Astrocyte of the cerebellum (primary cell): ENCODE results near the gene DMRT3.

Experiments used
- DNase-seq: peaks from one replicate; pipeline ENCODE4 v3.0.0-alpha.2; 2011; ENCODE audit warnings: low read depth
- H3K4me3 ChIP-seq: 2 replicates; pipeline ENCODE4 v1.5.1; 2011; ENCODE audit warnings: mild to moderate bottlenecking, low read depth, low read length, moderate library complexity
- in situ Hi-C: cut with HindIII; loops from 2 replicates; pipeline ENCODE4 v1.10.0; 2017; ENCODE audit warnings: low sequenced_read_pairs
- TF ChIP-seq, protein P1 (sequence below): IDR thresholded peaks from 2 replicates; pipeline ENCODE4 v1.5.1; 2012; ENCODE audit warnings: low read length, low read depth, moderate library complexity, mild to moderate bottlenecking; ENCODE audit errors: missing control alignments

Gene DMRT3

DNA sequence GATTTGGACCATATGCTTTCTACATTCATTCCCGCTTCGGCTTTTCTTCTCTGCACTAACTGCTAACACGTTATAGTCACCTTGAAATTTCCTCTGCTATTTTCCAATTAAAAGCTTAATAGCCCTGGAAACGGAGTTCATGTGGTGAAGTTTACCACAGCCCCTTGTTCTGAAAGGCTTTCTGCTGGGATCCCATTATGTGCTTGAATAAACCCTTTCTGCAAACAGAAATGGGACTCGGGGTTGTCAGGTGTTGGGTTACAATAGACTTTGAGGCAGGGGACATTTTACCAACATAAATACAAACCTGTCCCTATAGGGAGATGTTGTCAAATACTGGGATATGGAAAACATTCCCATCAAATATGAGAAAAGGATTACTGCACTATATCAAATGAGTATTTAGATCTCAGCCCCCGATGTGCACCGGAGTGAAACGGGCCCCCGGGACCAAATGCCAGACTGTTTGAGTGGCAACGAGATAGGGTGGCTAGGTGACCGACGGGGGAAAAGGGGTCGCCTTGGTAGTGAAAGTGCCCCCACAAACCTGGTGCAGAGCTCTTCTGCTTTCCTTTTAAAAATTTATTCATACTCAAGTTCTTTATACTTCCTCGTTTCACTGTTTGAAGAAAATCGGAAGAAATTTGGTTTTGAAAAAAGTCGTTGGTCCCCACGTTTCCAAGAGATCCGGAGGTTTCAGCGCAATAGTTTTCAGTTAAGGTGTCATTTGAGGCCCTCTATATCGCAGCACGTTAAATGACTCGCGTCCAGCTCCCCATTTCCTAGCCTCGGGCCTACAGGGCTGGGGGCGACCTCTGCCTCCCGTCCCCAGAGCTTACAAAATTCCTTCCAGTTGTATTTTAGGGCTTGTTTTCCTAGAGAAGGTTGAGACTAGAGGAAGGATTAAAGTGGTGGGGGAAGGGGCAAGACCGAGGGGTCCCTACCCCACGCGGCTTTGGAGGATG is 2.1 kb upstream of the DMRT3 start:
- no peak overlapping the region for H3K4me3 ChIP-seq
- in situ Hi-C loops = no loop called here
- TF ChIP-seq, protein P1, sequence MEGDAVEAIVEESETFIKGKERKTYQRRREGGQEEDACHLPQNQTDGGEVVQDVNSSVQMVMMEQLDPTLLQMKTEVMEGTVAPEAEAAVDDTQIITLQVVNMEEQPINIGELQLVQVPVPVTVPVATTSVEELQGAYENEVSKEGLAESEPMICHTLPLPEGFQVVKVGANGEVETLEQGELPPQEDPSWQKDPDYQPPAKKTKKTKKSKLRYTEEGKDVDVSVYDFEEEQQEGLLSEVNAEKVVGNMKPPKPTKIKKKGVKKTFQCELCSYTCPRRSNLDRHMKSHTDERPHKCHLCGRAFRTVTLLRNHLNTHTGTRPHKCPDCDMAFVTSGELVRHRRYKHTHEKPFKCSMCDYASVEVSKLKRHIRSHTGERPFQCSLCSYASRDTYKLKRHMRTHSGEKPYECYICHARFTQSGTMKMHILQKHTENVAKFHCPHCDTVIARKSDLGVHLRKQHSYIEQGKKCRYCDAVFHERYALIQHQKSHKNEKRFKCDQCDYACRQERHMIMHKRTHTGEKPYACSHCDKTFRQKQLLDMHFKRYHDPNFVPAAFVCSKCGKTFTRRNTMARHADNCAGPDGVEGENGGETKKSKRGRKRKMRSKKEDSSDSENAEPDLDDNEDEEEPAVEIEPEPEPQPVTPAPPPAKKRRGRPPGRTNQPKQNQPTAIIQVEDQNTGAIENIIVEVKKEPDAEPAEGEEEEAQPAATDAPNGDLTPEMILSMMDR = no peak
- no peak for DNase-seq

DNA sequence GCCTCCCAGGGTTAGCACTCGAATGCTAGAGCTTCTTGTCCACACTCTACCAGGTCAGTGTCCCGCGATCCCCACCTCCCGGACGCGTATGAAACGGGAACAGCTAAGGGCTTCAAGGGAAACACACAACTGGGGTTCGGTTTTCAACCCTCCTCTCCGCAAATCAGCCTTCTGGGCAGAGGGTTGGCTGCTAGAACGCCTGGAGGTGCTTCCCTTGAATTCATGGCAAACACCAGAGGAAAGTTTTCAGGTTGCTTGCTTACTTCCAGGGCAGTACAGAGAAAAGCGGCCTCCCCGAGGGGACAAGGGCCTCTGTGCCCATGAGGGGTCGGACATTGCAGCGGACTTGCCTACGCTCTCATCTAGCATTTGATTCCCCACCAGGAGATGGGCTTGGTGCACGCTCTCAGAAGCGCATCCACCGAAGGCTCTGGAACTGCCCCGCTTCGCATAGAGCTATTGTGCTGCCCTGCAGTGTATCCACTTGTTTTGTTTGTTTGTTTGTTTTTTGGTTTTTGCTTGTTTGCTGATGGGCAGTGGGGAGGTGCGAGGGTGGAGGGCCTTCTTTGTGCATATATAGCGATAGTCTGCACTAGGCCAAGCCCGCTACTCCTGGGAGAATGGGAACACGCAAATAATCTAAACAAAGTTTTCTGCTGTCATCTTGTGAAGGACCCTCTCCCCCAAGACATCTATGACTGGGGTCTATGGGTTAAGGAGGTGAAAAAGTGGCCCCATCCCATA is 1.3 kb upstream of the DMRT3 start:
- no peak overlapping the region for H3K4me3 ChIP-seq
- TF ChIP-seq, protein P1 = no peak
- in situ Hi-C loops = no loop called here
- DNase-seq = no peak

DNA sequence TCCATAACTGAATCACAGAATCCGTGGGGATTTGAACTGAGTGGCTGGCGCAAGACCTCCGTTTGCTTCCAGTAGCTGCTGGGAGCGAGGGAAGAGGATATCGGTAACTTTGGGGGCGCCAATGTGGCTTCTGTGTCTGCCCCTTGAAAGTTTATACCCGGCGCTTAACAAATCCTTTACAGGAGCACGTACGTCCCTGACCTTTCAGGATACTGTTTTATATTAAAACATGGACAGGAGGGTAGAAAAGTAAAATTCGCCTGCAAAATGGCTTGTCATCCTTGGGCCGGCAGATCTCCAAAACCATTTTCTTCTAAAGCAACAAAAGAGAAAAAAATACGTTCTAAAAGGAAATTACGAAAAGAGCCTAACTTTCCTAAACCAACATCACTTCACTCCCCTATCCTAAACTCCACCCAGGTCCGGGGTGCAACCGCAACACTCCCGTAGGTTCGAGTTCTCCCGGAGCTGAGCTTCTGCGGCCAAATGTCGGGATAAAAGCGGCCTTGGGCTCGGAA is 656 bp upstream of the DMRT3 start:
- in situ Hi-C loops = no loop called here

DNA sequence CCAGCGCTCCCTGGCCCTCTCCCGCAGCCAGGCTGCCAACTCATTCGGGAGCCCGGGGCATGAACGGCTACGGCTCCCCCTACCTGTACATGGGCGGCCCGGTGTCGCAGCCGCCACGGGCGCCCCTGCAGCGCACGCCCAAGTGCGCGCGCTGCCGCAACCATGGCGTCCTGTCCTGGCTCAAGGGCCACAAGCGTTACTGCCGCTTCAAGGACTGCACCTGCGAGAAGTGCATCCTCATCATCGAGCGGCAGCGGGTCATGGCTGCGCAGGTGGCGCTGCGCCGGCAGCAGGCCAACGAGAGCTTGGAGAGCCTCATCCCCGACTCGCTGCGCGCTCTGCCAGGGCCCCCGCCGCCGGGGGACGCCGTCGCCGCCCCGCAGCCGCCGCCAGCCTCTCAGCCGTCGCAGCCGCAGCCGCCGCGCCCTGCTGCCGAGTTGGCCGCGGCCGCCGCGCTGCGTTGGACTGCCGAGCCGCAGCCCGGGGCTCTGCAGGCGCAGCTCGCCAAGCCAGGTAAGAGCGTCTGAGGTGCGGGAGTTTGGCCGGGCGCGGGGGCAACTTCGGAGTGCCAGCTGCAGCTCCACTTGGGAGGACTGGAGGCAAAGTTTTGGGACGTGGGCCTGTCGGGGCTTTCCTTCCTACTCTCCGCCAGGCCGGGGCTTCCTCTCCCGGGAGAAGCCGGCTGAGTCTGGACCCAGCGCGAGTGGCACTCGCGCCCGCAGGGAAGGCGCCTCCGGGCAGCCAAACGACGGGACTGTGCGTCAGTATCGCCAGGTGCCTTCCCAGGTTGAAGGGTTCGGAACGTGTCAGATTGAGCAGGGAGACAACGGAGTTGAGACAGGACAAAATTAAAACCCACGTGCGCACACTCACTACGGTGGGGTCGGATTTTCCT is 735 bp downstream of the DMRT3 start:
- in situ Hi-C loops = no loop called here
- no peak overlapping the region for H3K4me3 ChIP-seq
- no peak for DNase-seq
- TF ChIP-seq, protein P1 = no peak

More for the DNA sequence above, 656 bp upstream of the DMRT3 start:
- H3K4me3 ChIP-seq = no peak overlapping the region
- TF ChIP-seq, protein P1 = no peak
- no peak for DNase-seq

DNA sequence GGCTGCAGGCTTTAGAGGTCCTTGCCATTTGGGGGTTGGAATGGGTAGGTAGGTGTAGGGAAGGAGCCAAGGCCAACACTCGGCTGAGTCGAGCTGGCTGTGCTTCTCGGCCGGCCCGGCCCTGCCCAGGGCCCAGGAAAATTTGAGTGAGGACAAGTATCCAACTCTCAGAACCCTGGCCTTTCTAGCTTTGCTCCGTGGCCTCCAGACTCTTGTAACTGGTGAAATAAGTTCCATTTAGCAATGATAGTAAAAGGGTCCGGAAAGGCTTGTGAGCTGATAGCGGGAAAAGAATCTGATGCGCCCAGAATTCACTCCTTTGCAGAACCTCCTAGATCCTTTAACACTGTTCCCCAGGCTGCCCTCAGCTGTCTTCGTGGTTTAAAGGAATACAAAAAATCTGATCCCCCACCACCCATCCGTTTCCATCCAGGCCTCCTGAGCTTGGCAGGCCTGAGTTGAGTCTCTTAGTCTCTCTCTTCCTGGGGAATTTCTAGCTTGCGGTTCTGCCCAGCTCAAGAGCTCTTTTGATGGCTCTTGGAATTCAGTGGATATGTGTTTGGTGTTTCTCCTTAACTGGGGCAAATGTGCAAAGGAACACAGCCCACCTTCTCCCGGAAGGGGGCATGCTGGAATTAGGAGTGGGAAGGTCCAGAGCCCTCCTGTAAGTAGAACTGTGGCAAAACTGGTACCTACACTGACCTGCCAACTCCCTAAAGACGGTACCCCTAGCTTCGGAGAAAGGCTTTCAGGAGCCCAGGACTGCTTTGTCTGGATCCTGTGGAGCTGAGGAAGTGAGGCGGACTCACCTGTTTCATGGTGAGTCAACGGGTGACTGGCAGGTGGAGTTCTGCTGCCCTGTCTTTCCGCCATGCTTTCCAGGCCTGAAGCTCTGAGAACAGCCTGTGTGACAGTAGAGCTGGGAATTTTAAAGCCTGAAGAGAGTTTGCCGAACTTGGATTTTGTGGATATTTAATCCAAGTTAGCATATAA is 1.7 kb downstream of the DMRT3 start:
- no peak overlapping the region for H3K4me3 ChIP-seq
- TF ChIP-seq, protein P1 = no peak
- DNase-seq = no peak
- in situ Hi-C loops = no loop called here
